Spleen (tissue), 7 donors: ENCODE data around the gene TDRD7.

Source experiments
- CTCF ChIP-seq, 11 experiments: fragments of 200-600 bp in 7 of 11; fragments of 450-650 bp in 4 of 11; sonication (generic) in 4 of 11; IDR thresholded peaks in 8 of 11; conservative IDR thresholded peaks in 3 of 11; 1 replicate in 7 of 11; 2 replicates in 4 of 11; pipeline versions ENCODE4 v1.4.0 to v1.8.0; 2016 to 2021; ENCODE audit warnings: antibody characterized with exemption in 11 of 11, inconsistent platforms in 4 of 11, mild to moderate bottlenecking in 1 of 11
- POLR2A ChIP-seq, 3 donors: fragments of 450-650 bp; IDR thresholded peaks; one replicate each; pipeline ENCODE4 v1.5.1; 2017; ENCODE audit warnings: antibody characterized with exemption in 3 of 3, mild to moderate bottlenecking in 1 of 3
- donor health status: DM: no; HTN: no; CAD: no; lungs with moderate emphysema.
- donor health status: DM: no; HTN: no; CAD: no.
- donor health status: DM: no; HTN: no; CAD: no.

DNA sequence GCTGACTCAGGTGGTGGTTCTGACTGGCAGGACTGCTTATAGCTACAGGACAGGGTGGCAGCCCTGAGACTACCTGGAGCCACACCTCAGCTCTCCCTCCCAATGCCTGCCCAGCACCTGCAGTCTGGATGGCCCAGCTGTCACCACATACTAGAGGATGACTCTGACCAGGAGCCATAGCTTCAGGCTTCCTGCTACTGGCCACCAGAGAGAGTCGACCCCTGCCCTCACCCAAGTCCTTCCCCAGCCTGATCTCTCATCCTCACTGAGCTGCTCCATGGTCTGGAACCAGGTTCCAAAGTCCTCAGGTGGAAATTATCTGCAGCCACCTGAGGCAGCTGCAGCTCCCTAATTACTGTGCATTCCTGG, 25.6 kb upstream of the TDRD7 start:
- TF ChIP-seq CTCF (IDR thresholded peaks at IDR 0.05 in 8 of 11, conservative IDR thresholded peaks at IDR 0.05 in 3 of 11) (no peak), POLR2A (IDR thresholded peaks at IDR 0.05) (no peak)
